ENCODE results near the gene CUX1.
"Not testable (repeated sequence)": the region's sequence is repeated elsewhere in the genome, so short reads cannot be mapped to it uniquely, and the experiment has no call there.

The CUX1 gene

GRCh38 chr7:101996876-101997275 lies 179.4 kb downstream of the CUX1 start:
- H3K27ac ChIP-seq (ENCODE audit: low read depth, low read length): no peak overlapping the region
- no peak overlapping the region for H3K4me3 ChIP-seq (ENCODE audit: low read length)
- H3K4me1 ChIP-seq (ENCODE audit: control insufficient read depth, insufficient read depth, low read length): no peaks in the 10 kb centered on the region
- no peak overlapping the region for H3K9ac ChIP-seq (ENCODE audit: low read length)
- no peaks in the 10 kb centered on the region for H3K36me3 ChIP-seq (ENCODE audit: control insufficient read depth, insufficient read depth, low read length)
- H3K27me3 ChIP-seq (ENCODE audit: control insufficient read depth, insufficient read depth, low read length): no peaks in the 10 kb centered on the region

GRCh38 chr7:101998029-101998905 lies 180.8 kb downstream of the CUX1 start:
- Histone ChIP-seq H3K4me3 (ENCODE audit: low read length) (no peak overlapping the region), H3K27me3 (ENCODE audit: control insufficient read depth, insufficient read depth, low read length) (no peaks in the 10 kb centered on the region), H3K27ac (ENCODE audit: low read depth, low read length) (no peak overlapping the region), H3K36me3 (ENCODE audit: control insufficient read depth, insufficient read depth, low read length) (no peaks in the 10 kb centered on the region), H3K9ac (ENCODE audit: low read length) (no peak overlapping the region), H3K4me1 (ENCODE audit: control insufficient read depth, insufficient read depth, low read length) (no peaks in the 10 kb centered on the region)

GRCh38 chr7:101998906-101999240 lies 181.4 kb downstream of the CUX1 start:
- no peak overlapping the region for H3K27ac ChIP-seq (ENCODE audit: low read depth, low read length)
- H3K4me3 ChIP-seq (ENCODE audit: low read length): no peak overlapping the region
- no peaks in the 10 kb centered on the region for H3K4me1 ChIP-seq (ENCODE audit: control insufficient read depth, insufficient read depth, low read length)
- H3K9ac ChIP-seq (ENCODE audit: low read length): no peak overlapping the region
- H3K27me3 ChIP-seq (ENCODE audit: control insufficient read depth, insufficient read depth, low read length): no peaks in the 10 kb centered on the region
- no peaks in the 10 kb centered on the region for H3K36me3 ChIP-seq (ENCODE audit: control insufficient read depth, insufficient read depth, low read length)

- Histone ChIP-seq H3K27me3 (ENCODE audit: control insufficient read depth, insufficient read depth, low read length) (no peaks in the 10 kb centered on the region), H3K27ac (ENCODE audit: low read depth, low read length) (no peak overlapping the region), H3K4me1 (ENCODE audit: control insufficient read depth, insufficient read depth, low read length) (no peaks in the 10 kb centered on the region), H3K4me3 (ENCODE audit: low read length) (no peak overlapping the region), H3K36me3 (ENCODE audit: control insufficient read depth, insufficient read depth, low read length) (no peaks in the 10 kb centered on the region), H3K9ac (ENCODE audit: low read length) (no peak overlapping the region)
Observed at GRCh38 chr7:101999393-101999792, 182.0 kb downstream of the CUX1 start.

GRCh38 chr7:102000123-102000522 lies 182.7 kb downstream of the CUX1 start:
- no peaks in the 10 kb centered on the region for H3K4me1 ChIP-seq (ENCODE audit: control insufficient read depth, insufficient read depth, low read length)
- no peaks in the 10 kb centered on the region for H3K27me3 ChIP-seq (ENCODE audit: control insufficient read depth, insufficient read depth, low read length)
- no peak overlapping the region for H3K27ac ChIP-seq (ENCODE audit: low read depth, low read length)
- H3K9ac ChIP-seq (ENCODE audit: low read length): no peak overlapping the region
- no peaks in the 10 kb centered on the region for H3K36me3 ChIP-seq (ENCODE audit: control insufficient read depth, insufficient read depth, low read length)
- H3K4me3 ChIP-seq (ENCODE audit: low read length): no peak overlapping the region

- H3K9ac ChIP-seq (ENCODE audit: low read length): no peak overlapping the region
- H3K27ac ChIP-seq (ENCODE audit: low read depth, low read length): no peak overlapping the region
- H3K27me3 ChIP-seq (ENCODE audit: control insufficient read depth, insufficient read depth, low read length): no peaks in the 10 kb centered on the region
- H3K4me3 ChIP-seq (ENCODE audit: low read length): no peak overlapping the region
- H3K36me3 ChIP-seq (ENCODE audit: control insufficient read depth, insufficient read depth, low read length): peaks cover 2% of the 10 kb centered on the region
- H3K4me1 ChIP-seq (ENCODE audit: control insufficient read depth, insufficient read depth, low read length): no peaks in the 10 kb centered on the region
Observed at GRCh38 chr7:102004229-102004628, 186.8 kb downstream of the CUX1 start.

- H3K9ac ChIP-seq (ENCODE audit: low read length): no peak overlapping the region
- H3K36me3 ChIP-seq (ENCODE audit: control insufficient read depth, insufficient read depth, low read length): peaks cover 2% of the 10 kb centered on the region
- no peaks in the 10 kb centered on the region for H3K4me1 ChIP-seq (ENCODE audit: control insufficient read depth, insufficient read depth, low read length)
- no peak overlapping the region for H3K4me3 ChIP-seq (ENCODE audit: low read length)
- H3K27ac ChIP-seq (ENCODE audit: low read depth, low read length): no peak overlapping the region
- no peaks in the 10 kb centered on the region for H3K27me3 ChIP-seq (ENCODE audit: control insufficient read depth, insufficient read depth, low read length)
Observed at GRCh38 chr7:102004848-102005247, 187.4 kb downstream of the CUX1 start.

- no peak overlapping the region for H3K9ac ChIP-seq (ENCODE audit: low read length)
- no peak overlapping the region for H3K27ac ChIP-seq (ENCODE audit: low read depth, low read length)
- H3K4me1 ChIP-seq (ENCODE audit: control insufficient read depth, insufficient read depth, low read length): no peaks in the 10 kb centered on the region
- H3K36me3 ChIP-seq (ENCODE audit: control insufficient read depth, insufficient read depth, low read length): peaks cover 2% of the 10 kb centered on the region
- H3K4me3 ChIP-seq (ENCODE audit: low read length): no peak overlapping the region
- no peaks in the 10 kb centered on the region for H3K27me3 ChIP-seq (ENCODE audit: control insufficient read depth, insufficient read depth, low read length)
Observed at GRCh38 chr7:102005933-102006480, 188.6 kb downstream of the CUX1 start.

GRCh38 chr7:102006695-102007094 lies 189.3 kb downstream of the CUX1 start:
- Histone ChIP-seq H3K36me3 (ENCODE audit: control insufficient read depth, insufficient read depth, low read length) (peaks cover 2% of the 10 kb centered on the region), H3K27ac (ENCODE audit: low read depth, low read length) (no peak overlapping the region), H3K4me3 (ENCODE audit: low read length) (no peak overlapping the region)

GRCh38 chr7:102008535-102009262 lies 191.3 kb downstream of the CUX1 start:
- no peak overlapping the region for H3K27ac ChIP-seq (ENCODE audit: low read depth, low read length)
- H3K9ac ChIP-seq (ENCODE audit: low read length): no peak overlapping the region
- peaks cover 5% of the 10 kb centered on the region for H3K4me1 ChIP-seq (ENCODE audit: control insufficient read depth, insufficient read depth, low read length)
- H3K36me3 ChIP-seq (ENCODE audit: control insufficient read depth, insufficient read depth, low read length): peaks cover 2% of the 10 kb centered on the region
- no peak overlapping the region for H3K4me3 ChIP-seq (ENCODE audit: low read length)
- H3K27me3 ChIP-seq (ENCODE audit: control insufficient read depth, insufficient read depth, low read length): no peaks in the 10 kb centered on the region

More at GRCh38 chr7:102006695-102007094, 189.3 kb downstream of the CUX1 start:
- H3K4me1 ChIP-seq (ENCODE audit: control insufficient read depth, insufficient read depth, low read length): no peaks in the 10 kb centered on the region
- H3K27me3 ChIP-seq (ENCODE audit: control insufficient read depth, insufficient read depth, low read length): no peaks in the 10 kb centered on the region
- no peak overlapping the region for H3K9ac ChIP-seq (ENCODE audit: low read length)

GRCh38 chr7:102009628-102010027 lies 192.2 kb downstream of the CUX1 start:
- Histone ChIP-seq H3K4me3 (ENCODE audit: low read length) (no peak overlapping the region), H3K27ac (ENCODE audit: low read depth, low read length) (no peak overlapping the region), H3K4me1 (ENCODE audit: control insufficient read depth, insufficient read depth, low read length) (peaks cover 5% of the 10 kb centered on the region), H3K27me3 (ENCODE audit: control insufficient read depth, insufficient read depth, low read length) (no peaks in the 10 kb centered on the region), H3K9ac (ENCODE audit: low read length) (no peak overlapping the region), H3K36me3 (ENCODE audit: control insufficient read depth, insufficient read depth, low read length) (peaks cover 2% of the 10 kb centered on the region)

- H3K27me3 ChIP-seq (ENCODE audit: control insufficient read depth, insufficient read depth, low read length); H3K27ac ChIP-seq (ENCODE audit: low read depth, low read length); H3K36me3 ChIP-seq (ENCODE audit: control insufficient read depth, insufficient read depth, low read length); H3K4me1 ChIP-seq (ENCODE audit: control insufficient read depth, insufficient read depth, low read length); H3K4me3 ChIP-seq (ENCODE audit: low read length); H3K9ac ChIP-seq (ENCODE audit: low read length): not testable (repeated sequence)
Observed at GRCh38 chr7:102012112-102012830, 194.8 kb downstream of the CUX1 start.

Data from rectal smooth muscle tissue (tissue), 1 donor.